GM19238 (cell line): ENCODE data around the gene OR7A10.

ENCODE experiments used
- DNase-seq: peaks from one replicate; pipeline ENCODE4 v3.0.0; 2011; ENCODE audit warnings: low spot score; ENCODE audit not compliant: insufficient read length

OR7A10 gene

GRCh38 chr19:14848822-14849221 is at the start of gene OR7A10:
Gene OR7A10, minus strand, starts transcription at chr19:14848922. Its CDS starts 7,045 bp downstream, at chr19:14841877.
- no peak for DNase-seq

GRCh38 chr19:14890643-14891379 is 42.1 kb upstream of the OR7A10 start:
- DNase-seq = no peak

DNA sequence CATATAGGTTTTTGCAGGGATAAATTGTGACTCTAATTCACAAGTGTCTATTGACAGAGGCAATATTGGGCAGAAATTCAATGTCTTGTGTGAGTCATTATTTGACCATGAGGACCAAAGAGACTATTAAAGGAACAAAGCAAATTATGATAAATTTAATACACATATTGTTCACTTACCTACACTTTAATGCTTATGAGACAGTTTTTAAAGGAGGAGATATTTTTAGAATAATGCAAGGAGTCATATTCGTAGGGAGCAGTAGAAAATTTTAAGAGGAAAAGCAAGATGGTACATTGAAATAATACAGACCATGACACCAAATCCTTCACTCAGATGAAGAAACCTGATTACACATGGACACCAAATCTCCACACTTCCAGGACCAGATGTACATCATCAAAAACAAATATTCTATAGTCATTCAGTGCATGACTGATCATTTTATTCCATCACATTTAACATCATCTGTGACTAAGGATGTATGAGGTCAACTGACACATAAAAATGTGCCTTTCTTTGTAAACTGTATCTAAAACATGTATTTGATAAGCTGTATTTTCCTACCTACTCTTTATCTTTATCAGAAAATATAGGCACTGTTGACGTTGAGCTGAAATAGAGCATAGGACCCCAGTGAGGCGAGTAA is 41.4 kb upstream of the OR7A10 start:
- DNase-seq = no peak

DNA sequence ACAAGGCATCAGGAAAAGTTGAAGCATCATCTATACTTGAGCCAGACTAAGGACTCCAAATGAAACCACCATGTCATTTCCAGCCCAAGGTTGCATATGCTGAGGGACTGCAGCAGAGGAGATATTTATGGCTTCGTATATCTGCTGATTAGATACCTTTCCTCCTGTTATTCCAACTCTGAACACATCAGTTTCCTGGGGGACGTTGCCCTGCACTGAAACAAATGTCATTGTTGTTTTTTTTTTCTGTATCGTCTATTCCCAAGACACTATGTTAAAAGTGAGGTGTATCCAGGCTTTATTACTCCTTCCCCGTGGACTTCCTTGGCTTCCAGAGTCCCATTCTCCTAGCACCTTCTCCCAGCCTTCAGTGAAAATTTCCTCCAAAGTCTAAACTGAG is 37.3 kb upstream of the OR7A10 start, which contains the start of gene OR7A17:
TSS of gene OR7A17 (minus strand) at position 101 of the 400 bp plus-strand sequence. CDS start 4,777 bp downstream, outside the sequence.
- no peak for DNase-seq

DNA sequence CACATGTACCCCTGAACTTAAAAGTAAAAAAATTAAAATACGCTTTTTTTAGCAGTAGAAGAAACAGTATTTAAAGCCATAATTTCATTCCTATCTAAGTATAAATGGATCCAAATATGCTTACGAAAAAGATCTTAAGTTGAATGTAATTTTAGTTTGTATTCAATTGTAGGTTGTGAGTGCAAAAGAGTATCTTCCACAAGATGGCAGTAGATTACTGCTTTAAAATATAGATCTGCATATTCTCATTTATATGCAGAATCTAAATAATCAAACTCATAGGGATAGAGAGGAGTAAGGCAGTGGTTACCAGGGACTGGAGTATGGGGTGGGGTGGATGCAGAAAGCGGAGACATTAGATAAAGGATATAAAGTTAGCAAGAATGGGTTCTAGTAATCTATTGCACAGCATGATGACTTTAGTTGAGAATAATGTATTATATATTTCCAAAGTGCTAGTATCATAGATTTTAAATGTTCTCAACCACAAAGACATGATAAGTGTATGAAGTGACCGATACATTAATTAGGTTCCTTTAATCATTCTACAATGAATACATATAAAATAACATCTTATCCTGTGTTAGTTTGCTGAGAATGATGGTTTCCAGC is 23.0 kb upstream of the OR7A10 start:
- no peak for DNase-seq

GRCh38 chr19:14868497-14868896 is 19.8 kb upstream of the OR7A10 start:
- no peak for DNase-seq

DNA sequence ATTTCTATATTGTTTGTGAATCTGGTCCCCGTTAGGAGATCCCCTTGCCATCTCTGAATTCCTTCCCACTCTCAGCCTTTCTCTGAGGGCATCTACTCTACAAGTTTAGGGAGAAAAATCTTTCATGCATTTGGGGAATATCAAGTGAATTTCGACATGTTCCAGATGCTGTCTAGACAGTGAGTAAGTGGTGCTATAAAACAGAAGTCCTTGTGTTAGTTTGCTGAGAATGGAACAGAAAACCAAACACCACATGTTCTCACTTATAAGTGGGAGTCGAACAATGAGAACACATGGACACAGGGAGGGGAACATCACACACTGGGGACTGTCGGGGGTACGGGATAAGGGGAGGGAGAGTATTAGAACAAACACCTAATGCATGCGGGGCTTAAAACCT is 5.1 kb downstream of the OR7A10 start:
- no peak for DNase-seq

- no peak for DNase-seq
These were observed 5.6 kb downstream of the OR7A10 start for GRCh38 chr19:14843169-14843568.

DNA sequence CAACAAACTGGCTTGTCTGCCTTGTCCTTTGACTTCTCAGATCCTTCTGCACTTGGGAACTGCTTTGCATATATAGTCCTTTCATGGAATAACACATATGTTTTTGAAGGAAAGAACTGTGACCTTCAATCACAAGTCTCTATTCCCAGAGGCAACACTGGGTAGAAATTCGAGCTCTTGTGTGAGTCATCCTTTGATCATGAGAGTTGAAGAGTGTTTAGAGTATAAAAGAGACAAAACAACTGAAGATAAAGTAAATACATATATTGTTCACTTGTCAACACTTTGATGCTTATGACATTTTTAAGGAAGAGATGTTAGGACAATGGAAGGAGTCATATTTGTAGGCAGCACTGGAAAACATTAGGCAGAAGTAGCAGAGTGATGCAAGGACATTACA is 8.5 kb downstream of the OR7A10 start:
- no peak for DNase-seq

GRCh38 chr19:14837391-14837790 is 11.3 kb downstream of the OR7A10 start:
- no peak for DNase-seq

GRCh38 chr19:14835011-14835410 is 13.7 kb downstream of the OR7A10 start, which contains the start of the genes OR7A5 and OR7C1:
Gene OR7A5, minus strand, starts transcription at chr19:14835185. Its CDS starts 6,944 bp downstream, at chr19:14828241.
Gene OR7C1, minus strand, starts transcription at chr19:14835185. Its CDS starts 35,049 bp downstream, at chr19:14800136.
- no peak for DNase-seq

DNA sequence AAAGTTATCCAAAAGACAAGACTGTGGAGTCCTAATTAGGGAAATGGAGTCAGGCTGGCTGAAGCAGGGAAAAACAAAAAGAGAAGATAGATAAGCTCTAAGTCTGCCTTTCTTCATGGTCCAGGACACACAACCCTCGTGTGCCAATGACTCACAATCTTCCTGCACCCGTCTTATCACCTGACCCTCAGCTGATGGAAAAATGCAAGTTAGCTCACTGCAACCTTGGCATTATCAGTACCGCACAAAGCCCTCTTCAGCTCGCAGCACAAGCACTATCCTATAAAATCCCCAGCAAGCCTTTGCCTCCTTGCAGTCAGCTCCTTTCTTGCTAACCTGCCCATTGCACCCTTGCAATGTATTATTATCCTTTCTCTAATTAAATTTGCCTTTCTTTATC is 18.0 kb downstream of the OR7A10 start:
- DNase-seq = no peak

GRCh38 chr19:14826006-14826405 is 22.7 kb downstream of the OR7A10 start:
- no peak for DNase-seq

GRCh38 chr19:14821937-14822336 is 26.8 kb downstream of the OR7A10 start:
- DNase-seq = no peak

- no peak for DNase-seq
These were observed 30.1 kb downstream of the OR7A10 start for GRCh38 chr19:14818588-14818987.

DNA sequence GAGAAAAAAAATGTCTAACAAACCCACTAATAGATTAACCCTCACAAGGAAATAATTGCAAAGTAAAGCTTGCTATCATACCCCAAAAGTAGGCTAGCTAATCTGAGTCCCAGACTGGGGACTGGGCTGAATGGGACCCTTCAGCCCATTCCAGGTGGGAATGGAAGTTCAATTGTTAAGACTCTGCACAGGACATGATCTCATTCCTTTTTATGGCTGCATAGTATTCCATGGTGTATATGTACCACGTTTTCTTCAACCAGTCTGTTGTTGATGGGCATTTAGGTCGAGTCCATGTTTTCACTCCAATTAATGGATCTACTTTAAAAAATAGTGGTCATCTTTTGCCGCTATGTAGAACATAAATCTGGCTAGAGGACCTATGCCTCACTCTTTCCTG is 31.7 kb downstream of the OR7A10 start:
- DNase-seq = no peak

DNA sequence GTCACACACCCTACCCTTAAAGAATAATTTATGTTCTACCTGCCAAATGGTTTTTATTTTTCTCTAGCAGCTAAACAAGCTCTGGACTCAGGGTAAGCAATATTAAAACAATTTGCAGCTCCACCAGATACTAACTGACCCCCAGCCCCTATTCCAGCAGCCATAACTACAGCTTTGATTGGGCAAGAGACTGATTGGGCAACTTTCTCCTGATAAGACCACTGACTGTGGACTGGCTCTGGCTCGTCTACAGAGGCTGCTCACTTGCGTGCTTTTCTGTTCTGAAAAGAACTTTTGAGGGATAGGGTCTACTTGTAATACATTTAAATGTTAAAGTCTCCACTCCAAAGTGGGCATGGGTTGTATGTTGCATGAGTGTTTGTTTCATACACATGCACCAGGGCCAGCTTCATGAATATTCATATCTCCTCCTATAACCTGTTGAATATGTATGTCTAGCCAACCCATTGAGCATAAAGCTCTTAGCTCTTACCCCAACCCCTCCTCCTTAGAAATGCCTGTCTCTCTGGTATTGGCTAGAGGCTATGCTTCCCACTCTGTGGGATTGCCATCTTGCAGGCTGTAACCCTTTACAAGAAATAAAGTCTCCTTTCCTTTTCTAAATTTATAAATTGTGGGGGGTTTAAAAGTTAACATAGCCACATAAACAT is 33.6 kb downstream of the OR7A10 start:
- no peak for DNase-seq

DNA sequence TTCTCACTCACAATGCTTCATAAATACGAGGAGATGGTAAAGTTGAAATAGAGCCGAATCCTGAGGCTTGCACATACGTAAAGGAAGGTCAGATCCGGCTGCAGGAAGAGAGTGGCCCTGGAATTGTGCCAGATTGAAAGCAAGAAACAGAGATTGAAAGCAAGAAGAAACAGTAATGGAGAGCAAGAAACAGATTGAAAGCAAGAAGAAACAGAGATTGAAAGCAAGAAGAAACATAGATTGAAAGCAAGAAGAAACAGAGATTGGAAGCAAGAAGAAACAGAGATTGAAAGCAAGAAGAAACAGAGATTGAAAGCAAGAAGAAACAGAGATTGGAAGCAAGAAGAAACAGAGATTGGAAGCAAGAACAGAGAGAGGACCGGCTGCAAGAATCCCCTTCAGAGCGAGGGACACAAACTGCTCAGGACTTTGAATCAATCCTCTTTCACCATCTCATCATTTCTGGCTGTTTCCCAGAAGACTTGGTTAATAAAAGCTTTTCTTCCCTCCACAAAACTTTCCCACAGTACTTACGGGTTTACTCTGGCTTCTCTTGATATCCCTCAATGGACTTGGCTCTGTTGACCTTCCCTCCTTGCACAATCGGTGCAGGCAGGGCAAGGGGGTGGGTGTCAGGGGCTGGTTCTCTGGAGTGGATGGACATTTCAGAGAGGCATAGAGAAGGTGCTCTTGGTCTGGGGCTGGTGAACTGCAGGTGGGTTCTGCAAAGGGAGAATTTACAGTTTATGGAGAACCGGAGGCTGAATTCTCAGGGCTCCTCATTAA is 39.3 kb downstream of the OR7A10 start:
- no peak for DNase-seq

DNA sequence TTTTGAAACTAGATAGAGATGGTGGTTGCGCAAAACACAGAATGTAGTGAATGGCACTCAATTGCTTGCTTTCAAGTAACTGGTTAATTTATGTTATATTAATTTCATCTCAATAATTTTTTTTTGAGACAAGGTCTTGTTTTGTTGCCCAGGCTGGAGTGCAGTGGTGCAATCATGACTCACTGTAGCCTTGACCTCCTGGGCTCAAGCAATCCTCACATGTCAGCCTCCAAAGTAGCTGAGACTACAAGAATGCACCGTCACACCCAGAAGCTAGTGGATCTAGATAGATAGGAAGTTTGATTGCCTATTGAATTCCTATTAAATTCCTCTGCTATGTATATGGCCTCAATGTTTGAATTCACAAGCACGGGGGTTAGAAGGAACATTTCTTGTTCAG is 44.0 kb downstream of the OR7A10 start:
- no peak for DNase-seq

- no peak for DNase-seq
These were observed 50.0 kb downstream of the OR7A10 start for GRCh38 chr19:14798760-14799159.

GRCh38 chr19:14796021-14796420 is 52.7 kb downstream of the OR7A10 start:
- no peak for DNase-seq
